EH (cell line): ENCODE measurements around the gene HPX.
"Not testable (repeated sequence)": the region's sequence is repeated elsewhere in the genome, so short reads cannot be mapped to it uniquely, and the experiment has no call there.

Experiments
- DNase-seq: peaks from one replicate; pipeline ENCODE4 v3.0.0-alpha.2; 2015; ENCODE audit warnings: low read depth

Gene HPX

DNA sequence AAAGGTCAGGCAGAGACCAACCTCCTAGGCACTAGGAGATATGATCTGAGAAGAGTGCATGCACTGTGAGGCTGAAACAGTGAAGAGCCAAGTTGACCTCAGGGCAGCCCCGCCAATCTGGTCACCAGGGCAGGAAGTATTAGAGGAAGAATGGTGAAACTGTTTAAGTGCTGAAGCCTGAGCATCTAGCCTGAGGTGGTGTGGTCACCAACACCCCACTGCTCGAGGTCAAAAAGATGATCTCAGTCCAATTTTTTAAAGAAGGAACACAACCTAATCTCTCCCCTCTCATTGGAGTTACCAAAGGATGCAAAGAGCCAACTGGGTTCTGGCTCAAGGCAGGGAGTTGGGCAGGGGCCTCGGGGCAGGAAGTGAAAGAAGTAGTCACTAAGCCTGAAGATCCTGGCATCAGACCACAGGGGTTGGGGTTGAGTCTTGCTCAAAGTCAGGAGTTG is 25.9 kb downstream of the HPX start:
- peak; percentile 23 for DNase-seq

DNA sequence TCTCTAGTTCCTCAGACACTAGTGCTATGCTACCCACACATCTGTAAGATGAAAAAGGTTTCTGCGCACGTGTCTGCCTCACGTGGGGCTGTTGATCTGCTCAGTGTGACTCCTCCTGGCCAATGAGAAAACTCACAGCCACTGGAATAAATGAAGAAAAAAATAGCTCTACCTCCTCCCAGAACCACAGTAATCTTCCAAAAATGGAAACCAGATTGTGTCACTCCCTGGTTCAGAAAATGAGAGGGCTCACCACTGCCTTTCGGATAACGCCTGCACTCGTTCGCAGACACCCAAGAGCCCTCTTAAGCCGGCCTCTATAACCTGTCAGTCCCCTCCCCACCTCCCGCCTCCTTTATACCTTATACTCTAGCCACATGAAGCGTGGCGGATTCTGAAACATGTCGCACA is 27.0 kb downstream of the HPX start:
- peak; percentile 34 for DNase-seq

DNA sequence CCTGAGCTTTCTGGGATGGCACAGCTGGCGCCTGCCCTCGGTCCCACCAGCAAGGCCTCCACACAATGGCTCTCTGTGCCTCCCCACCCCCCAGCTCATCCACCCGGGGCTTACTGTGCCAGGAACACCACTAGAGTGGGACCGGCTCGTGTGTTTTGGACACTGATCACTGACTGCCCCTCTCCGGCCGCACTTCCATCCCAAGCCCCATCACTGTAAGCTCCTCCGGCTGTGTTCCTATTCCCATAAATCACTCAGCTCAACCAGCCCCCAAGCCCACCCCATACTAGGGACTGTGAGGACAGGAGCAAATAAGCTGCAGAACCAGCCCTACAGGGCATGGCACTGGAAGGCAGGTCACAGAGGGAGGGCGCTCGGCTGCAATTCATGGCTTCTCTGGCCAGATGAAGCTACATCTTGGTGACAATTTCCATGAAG is 29.2 kb downstream of the HPX start:
- no peak for DNase-seq

DNA sequence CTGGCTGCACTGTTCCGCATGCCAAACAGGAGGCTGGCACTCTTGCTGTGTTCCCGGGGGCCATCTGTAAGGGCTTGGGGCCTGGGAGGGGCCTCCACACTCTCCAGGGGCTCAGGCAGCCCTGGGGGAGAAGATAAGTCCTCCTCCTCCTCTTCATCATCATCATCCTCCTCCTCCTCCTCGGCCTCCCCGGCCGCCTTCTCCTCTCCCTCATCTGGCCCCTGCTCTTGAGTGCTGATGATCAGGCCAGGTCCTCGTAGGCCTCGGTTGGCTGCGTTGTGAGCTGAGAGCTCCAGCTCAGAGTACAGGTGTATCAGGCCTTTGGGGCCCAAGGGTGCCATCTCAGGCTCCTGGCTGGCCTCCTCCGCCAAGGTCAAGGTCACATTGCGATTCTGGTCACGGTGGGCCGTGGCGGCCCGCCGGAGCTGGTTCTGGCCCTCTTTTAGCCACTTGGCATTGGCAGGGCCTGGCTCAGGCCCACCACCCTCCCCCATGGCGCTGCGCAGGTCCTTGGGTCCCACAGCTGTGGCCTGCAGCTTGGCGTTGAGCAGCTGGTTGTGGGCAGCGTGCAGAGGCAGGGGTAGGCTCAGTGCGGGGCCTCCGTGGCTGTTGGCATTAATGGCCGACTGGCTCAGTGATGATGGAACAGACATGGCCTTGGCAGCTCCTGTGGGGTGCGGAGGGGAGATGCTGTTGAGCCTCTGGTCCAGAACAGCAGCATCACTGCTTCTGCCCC is 29.9 kb downstream of the HPX start:
- DNase-seq, result no peak

DNA sequence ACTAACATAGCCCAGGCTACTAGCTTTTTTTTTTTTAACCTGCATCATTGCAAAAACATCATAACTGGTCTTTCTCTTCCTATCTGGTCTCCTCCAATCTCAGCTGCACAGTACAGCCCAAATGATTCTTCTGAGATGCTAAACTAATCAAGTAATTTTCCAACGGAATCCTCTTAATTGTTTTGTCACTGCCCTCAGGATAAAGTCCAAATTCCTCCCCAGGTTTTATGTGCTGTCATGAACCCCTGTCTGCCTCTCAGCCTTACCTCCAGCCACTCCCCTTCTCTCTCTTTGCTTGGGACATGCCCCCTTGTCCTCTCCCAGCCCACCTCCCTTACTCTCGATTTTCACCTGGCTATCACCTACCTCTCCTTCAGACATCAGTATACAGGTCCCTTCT is 34.4 kb downstream of the HPX start:
- DNase-seq, result no peak

DNA sequence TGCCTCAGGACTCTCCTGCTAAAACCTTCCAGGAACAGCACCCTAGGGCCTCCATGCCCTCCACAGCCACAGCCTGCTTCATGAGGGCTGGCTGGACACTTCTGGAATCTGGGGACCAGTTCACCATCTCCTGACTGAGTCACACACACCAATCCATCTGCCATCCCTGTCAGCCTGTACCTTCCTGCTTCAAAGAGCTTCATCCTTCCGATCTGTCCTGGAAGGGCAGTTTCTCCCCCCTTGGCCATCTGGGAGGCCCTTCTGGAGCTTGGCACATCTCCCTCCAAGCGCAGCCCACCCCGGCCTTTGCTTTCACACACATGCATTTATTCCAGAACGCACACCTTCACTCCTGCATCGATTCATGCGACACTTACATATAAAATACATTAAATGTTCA is 34.9 kb downstream of the HPX start:
- no peak for DNase-seq

DNA sequence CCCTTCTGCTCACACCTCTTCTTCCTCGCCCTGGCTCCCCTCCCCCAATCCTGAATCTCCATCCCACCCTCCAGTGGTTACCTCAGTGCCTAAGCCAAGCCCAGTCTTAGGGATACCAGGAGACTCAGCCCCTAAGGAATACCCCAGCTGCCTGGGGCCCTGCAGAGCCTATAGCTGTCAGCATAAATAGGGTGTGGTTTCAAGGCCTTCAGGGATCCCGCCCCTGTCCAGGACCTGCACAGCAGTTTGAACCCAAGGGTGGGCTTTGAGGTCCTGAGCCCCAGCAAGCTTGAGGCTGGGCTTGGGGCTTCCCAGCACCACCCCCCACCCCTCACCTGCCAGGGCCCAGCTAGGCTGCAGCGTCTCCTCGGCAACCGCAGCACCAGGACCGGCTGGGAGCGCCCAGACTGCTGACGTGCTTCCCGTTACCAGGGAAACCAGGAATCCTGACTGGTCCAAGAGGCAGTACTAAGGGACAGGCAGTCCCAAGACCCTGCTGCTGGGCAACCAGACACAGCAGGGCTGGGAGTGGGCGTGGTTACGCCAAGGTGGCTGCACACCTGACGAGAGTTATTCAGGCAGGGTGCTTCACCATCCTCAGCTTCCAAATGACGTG is 35.6 kb downstream of the HPX start:
- no peak for DNase-seq

DNA sequence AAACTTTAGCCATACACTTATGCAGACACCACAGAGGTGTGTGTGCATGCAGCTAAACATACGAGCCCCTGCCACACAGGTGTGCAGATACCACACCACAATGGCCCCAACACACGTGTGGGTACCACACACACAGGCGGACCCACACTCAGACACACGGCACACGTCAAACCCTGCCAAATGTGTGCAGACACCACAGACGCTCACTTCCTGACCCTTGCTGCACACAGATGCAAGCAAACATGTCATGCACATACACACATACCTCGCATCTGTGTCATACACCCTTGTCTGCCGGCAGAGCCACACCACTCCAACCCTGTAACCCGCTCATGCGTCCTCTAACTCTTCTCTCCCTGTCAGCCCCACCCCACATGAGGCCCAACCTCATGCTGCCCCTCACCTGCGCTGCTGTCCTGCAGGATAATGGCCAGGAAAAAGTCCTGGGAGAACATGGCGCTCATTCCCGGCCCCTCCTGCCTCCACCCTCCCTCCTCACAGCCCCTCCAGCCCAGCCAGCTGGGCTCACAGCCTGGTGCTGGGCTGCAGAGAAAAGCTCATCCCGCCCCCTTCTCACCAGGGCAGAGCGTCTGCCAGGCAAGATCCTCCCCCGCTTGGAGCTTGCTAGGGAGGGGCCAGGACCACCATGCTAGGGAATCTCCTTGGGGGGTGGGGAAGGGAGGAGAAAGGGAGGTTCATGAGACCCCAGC is 36.3 kb downstream of the HPX start:
- DNase-seq, result peak; percentile 64

DNA sequence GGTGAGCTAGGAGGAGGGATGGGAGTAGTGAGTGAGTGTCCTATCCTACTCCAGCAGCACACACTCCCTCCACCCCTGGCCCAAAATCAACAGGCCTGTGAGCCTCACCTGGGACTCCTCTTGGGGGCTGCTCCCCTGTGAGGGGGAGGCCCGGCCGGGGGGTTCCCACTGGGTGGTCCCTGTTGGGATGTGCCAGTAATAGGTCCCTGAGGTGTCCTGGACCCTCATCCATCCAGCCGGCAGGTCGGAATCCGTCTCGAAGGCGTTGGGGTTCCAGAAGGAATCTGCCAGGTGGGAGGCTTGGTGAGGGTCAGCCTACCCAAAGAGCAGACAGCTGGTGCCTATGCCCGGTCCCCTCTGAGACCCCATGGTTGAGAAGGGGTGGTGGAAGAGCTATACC is 37.2 kb downstream of the HPX start:
- DNase-seq, result no peak

DNA sequence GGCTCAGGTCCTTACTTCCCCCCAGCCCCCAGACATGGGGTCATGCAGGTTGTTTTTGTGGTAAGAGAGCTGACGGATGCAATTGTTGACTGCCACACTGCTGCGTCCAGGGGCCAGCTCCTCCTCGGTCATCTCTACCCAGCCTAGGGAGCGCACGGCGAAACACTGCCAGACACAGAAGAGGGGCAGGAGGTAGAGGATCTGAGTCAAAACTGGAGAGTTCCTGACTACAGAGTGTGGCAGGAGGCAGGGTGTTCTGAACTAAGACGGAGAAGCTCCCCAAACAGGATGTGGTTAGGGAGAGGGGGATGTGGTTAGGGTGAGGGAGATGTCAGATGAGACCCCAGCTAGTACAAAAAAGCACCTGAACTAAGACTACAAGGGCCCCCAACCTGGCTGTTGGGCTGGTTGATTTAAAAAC is 38.2 kb downstream of the HPX start:
- DNase-seq, result peak; percentile 32

DNA sequence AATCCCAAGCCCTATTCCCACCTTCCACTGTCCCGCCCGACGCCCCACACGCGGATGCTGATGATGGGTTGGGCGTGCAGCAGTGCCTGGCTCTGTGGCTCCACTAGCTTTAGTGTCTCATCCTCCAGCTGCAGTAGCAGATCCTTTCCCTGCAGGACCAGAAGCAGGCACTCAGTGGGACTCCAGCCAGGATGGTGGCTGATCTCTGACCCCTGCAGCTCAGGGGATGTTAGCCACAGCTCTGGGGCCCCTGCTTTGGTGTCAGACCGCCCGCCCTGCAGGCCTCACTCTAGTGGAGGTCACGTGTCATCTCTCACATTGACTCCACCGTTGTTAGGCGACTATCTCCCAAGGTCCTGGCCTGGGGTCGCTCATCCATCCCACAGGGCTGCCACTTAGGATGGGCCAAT is 38.7 kb downstream of the HPX start:
- DNase-seq, result no peak

DNA sequence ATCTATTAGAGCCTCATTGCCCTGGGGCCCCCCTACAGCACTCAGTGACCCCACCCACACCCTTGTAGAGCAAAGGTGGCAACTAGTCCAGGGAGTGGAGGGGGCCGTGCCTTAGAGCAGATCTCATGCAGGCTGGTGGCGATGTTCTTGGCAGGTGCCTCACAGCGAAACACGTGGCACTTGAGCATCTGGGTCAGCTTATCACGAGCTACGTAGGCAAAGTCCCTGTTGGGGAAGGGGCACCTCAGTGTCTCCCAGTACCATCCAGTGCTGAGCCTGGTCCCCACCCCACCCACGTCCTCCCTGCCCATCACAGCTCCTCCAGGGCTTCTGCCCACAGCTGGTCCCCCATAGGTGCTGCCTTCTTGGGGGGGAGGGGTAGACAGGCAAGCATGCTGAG is 39.3 kb downstream of the HPX start:
- DNase-seq, result no peak

DNA sequence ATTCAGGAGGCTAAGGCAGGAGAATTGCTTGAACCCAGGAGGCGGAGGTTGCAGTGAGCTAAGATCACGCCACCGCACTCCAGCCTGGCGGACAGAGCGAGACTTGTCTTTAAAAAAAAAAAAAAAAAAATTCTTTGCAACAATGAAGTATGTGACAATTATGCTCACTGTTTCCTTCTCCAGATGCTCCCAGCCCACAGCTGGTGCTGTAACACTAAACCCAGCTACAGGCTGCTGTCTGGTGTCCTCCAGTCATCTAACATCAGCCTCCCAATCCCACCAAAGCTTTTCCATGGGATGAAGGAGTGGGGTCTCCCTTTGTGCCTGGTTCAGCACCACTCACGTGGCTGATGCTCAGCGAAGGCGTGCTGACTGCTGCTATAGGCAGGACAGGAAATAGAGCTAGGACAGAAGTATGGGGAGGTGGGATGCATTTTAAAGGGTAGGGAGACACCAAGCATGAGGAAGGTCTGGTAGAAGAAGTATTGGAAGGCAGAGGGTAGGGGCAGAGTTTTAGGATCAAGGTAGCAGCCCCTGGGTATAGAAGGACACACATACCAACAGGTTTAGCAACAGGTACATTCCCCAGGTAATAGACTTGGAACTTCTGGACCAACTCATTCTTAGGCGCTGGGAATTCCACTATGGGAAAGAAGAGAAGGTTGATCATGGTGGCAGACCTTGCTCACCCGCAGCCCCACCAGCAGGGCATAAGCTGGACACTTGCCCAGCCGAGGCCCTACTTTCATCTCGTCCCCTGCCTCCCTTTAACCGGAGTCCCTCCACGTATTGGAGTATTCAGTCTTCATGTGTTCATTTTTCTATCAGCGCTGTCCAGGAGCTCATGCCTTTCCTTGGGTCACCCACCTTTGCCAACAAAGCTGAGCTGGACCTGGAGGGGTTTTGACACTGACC is 40.1 kb downstream of the HPX start:
- no peak for DNase-seq

DNA sequence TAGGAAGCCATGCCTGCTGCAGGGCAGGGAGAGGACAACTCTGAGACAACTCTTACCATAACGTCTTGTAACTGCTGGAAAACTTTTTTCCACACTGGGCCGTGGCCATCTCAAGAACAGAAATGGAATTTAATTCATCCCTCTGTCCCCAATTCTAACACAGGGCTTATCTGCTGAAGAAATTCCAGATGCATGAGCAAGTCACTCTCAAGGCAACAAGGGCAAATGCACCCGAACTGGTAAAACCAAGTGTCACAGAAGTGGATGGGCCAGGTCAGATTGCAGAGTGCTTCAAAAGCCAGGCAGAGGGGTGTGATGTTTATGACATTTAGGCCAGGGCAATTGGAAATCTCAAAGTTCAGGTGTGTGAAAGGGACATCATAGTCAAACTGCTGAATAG is 43.2 kb downstream of the HPX start:
- DNase-seq, result peak; percentile 80

DNA sequence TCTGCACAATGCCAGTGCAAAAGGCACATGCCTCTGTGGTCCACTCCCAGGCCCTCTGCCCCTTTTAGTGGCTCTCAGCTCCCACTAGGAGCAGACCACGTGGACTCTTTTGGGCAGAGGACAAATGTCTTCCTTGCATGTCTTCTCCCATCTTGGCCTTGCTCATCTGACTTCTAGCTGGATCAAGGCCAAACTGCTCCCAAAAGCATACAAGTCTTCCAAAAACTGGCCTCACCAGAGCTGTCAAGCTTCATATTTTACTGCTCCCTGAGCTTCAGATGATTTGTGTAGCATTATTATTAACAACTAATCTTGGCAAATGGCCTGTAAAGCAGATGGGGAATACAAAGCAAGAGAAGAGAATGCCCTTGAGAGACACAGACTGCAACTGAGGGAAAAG is 43.6 kb downstream of the HPX start:
- DNase-seq, result peak; percentile 48

DNA sequence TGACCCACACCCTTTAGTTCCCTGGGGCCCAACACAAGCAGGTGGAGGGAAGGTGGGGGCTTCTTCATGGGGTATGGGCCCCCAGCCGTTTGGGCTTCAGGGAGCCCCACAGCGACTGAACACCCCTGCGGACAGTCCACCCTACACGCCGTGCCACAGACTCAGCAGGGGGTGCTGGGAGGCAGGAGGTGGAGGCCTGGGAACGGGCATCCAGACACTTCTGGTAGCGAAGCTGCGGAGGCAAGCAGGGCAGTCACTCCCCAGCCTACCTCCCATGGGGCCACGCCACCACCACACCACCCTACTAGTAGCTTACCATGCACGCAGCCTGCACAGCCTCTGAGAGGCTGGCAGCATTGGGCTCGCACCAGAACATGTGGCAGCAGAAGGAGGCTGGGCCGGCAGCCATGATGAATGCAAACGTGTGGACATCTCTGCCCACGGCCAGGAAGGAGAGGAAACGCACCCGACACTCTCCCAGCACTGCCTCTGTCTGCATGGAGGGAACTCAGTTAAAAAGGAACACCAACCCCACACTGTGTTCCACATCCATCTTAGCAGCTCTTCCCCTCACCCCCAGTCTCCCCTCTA is 45.2 kb downstream of the HPX start:
- DNase-seq, result no peak

DNA sequence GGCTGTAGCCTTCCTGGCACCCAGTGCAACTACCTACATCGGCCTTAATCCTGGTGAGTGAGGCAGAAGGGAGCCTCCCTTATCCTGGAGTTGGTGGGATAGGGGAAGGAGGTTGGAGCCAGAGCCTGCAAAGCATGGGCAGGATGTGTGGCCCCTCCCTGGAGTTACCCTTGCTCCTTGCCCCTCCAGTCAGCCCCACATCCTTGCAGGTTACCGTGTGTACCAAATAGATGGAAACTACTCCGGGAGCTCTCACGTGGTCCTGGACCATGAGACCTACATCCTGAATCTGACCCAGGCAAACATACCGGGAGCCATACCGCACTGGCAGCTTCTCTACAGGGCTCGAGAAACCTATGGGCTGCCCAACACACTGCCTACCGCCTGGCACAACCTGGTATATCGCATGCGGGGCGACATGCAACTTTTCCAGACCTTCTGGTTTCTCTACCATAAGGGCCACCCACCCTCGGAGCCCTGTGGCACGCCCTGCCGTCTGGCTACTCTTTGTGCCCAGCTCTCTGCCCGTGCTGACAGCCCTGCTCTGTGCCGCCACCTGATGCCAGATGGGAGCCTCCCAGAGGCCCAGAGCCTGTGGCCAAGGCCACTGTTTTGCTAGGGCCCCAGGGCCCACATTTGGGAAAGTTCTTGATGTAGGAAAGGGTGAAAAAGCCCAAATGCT is 46.7 kb downstream of the HPX start:
- no peak for DNase-seq

DNA sequence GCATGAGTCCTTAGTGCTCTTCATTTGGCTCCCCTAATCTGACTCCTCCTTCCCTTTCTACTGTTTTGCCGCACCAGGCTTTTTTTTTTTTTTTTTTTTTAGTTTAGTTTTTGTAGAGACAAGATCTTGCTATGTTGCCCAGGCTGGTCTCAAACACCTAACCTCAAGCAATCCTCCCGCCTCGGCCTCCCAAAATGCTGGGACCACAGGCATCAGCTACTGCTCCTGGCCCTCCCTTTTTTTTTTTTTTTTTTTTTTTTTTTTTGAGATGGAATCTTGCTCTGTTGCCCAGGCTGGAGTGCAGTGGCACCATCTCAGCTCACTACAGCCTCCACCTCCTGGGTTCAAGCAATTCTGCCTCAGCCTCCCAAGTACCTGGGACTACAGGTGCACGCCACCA is 48.5 kb downstream of the HPX start:
- not testable (repeated sequence) for DNase-seq

DNA sequence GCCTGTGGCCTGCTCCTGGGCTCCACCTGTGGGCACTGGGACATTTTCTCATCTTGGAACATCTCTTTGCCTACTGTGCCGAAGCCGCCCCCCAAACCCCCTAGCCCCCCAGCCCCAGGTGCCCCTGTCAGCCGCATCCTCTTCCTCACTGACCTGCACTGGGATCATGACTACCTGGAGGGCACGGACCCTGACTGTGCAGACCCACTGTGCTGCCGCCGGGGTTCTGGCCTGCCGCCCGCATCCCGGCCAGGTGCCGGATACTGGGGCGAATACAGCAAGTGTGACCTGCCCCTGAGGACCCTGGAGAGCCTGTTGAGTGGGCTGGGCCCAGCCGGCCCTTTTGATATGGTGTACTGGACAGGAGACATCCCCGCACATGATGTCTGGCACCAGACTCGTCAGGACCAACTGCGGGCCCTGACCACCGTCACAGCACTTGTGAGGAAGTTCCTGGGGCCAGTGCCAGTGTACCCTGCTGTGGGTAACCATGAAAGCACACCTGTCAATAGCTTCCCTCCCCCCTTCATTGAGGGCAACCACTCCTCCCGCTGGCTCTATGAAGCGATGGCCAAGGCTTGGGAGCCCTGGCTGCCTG is 49.2 kb downstream of the HPX start:
- DNase-seq, result no peak

DNA sequence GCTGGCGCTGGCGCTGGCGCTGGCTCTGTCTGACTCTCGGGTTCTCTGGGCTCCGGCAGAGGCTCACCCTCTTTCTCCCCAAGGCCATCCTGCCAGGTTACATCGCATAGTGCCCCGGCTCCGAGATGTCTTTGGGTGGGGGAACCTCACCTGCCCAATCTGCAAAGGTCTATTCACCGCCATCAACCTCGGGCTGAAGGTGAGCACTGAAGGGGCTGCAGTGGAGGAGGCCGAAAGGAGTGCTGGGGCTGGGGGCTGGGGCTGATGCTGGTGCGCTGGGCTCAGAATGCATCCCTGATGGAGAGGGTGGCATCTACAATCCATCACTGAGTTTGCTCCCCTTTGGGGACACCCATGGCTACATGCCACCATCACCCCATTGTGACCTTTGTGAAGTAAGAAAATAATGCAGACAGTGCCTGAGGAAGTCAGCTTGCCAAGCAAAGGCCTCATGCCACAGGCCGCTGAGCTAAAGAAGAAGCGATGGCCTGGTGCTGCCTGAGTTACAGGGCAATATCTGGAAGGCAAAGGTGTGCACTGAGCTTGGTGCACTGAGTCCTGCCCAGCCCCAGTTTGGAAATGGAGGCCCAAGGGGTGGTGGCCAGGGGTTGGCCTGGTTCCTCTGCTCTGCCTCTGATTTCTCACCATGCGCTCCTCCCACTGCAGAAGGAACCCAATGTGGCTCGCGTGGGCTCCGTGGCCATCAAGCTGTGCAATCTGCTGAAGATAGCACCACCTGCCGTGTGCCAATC is 49.9 kb downstream of the HPX start:
- DNase-seq, result no peak
